Measurements from ENCODE around the gene PSMA5. TPM values are rescaled to one million over a fixed set of nuclear protein-coding genes. Genes with fewer than 3 reads are reported as not detected.

PSMA5 gene
- total and polyA plus RNA-seq, 10 of the 15 experiments (the other 5 are each of a cell fraction or from before 2014, with no cell fraction given): 58.7 to 271 (median 187) TPM

DNA sequence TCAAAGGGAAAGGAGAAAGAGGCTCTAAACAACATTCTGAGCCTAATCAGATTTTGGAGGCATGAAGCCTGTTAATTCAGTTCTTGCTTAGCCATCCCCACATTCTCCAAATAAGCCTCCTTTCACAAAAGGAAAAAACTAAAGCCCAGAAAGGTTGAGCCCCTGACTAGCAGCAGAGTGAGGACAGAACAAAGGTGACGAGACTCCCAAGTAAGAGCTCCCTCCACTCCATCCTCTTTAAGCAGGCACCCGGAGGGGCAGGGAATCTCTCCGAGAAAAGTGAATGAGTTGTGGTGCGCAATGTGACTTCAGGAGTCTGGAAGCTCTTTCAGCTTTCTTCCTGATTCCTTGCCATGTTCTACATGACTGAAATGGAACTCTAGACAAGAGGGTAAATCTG, 76.1 kb downstream of the PSMA5 start:
- H3K4me2 ChIP-seq (ENCODE audit: control insufficient read depth, insufficient read depth): no peak overlapping the region
- H3K9ac ChIP-seq (ENCODE audit: control insufficient read depth, insufficient read depth, low read length): no peak overlapping the region
- CTCF ChIA-PET: interaction anchor here (1.0 to 1.2 kb wide), 2 partner anchors 30 to 153 kb away, joined by 3 read pairs; no protein-coding TSS in a partner anchor
- RAD21 ChIA-PET (ENCODE audit: unreplicated experiment): no interaction called here
- TF ChIP-seq SUZ12 (IDR thresholded peaks at IDR 0.05; ENCODE audit: unreplicated experiment) (no peak), DPF2 (IDR thresholded peaks at IDR 0.05) (no peak), CBX5 (IDR thresholded peaks at IDR 0.05; ENCODE audit: low read depth) (no peak), ATF7 (IDR thresholded peaks at IDR 0.05; ENCODE audit: low read depth) (no peak), ZSCAN29 (IDR thresholded peaks at IDR 0.05) (no peak), STAT1 (conservative IDR thresholded peaks at IDR 0.05) (no peak)
- TF ChIP-seq, protein P1, sequence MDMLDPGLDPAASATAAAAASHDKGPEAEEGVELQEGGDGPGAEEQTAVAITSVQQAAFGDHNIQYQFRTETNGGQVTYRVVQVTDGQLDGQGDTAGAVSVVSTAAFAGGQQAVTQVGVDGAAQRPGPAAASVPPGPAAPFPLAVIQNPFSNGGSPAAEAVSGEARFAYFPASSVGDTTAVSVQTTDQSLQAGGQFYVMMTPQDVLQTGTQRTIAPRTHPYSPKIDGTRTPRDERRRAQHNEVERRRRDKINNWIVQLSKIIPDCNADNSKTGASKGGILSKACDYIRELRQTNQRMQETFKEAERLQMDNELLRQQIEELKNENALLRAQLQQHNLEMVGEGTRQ (IDR thresholded peaks at IDR 0.05; ENCODE audit: borderline replicate concordance, low read depth, low read length): no peak
- no TSS peak for BruUV-seq (replicated peaks)
- DNase-seq (ENCODE audit: low read depth, low spot score) (no peak), FAIRE-seq (no peak), ATAC-seq (no peak)
- no peaks in the 10 kb centered on the region for H3K9me3 ChIP-seq (replicated peaks; ENCODE audit: control insufficient read depth, insufficient read depth, low read length)
- peaks cover 0 to 2% of the 10 kb centered on the region in 2 experiments; a peak in 1 of 4 replicates for H3K27me3 ChIP-seq (replicated peaks in 1 of 2; ENCODE audit: control insufficient read depth in 2 of 2, insufficient read depth in 2 of 2, low read length in 1 of 2)
- H3K4me3 ChIP-seq: no peak overlapping the region
- no peaks in the 10 kb centered on the region for H3K4me1 ChIP-seq (ENCODE audit: control insufficient read depth, insufficient read depth, low read length)
- H2AFZ ChIP-seq (ENCODE audit: control insufficient read depth, low read depth, low read length): no peak overlapping the region
- in situ Hi-C loops (cut with MboI) (no loop called here), intact Hi-C loops (cut with micrococcal nuclease; ENCODE audit: unreplicated experiment) (no loop called here)
- no peaks in the 10 kb centered on the region for H3K79me2 ChIP-seq (ENCODE audit: control insufficient read depth, insufficient read depth, low read length)
- SMC1A ChIA-PET (ENCODE audit: uncharacterized antibody, unreplicated experiment): interaction anchor here (1.0 to 1.2 kb wide), 2 partner anchors 13 to 50 kb away, joined by 3 to 5 read pairs; no protein-coding TSS in a partner anchor
- H3K36me3 ChIP-seq (ENCODE audit: control insufficient read depth in 2 of 2, insufficient read depth in 2 of 2, low read length in 1 of 2): no peaks in the 10 kb centered on the region; a peak in 1 of 4 replicates
- no peaks in the 10 kb centered on the region for H4K20me1 ChIP-seq (ENCODE audit: control insufficient read depth, insufficient read depth)
- no peak overlapping the region for H3K27ac ChIP-seq (ENCODE audit: control insufficient read depth, insufficient read depth)
- 71% methylated on average over 4 of the region's 4 CpGs for WGBS (ENCODE audit: insufficient coverage, insufficient replicate concordance, low lambda C conversion rate, missing lambda C conversion rate)
- POLR2A ChIA-PET: interaction anchor here (1.5 kb wide), 1 partner anchor 10 kb away, joined by 3 read pairs; no protein-coding TSS in a partner anchor

Other genes starting within 250 kb of the PSMA5 start
Only the 7 nearest of the 15 such genes appear.
- not detected in 2 replicates for gene MYBPHL, start 119.4 kb downstream of the PSMA5 start, total RNA-seq (2014; rRNA removed)
- not detected in 2 replicates for gene MYBPHL, start 119.4 kb downstream of the PSMA5 start, total RNA-seq (2014; rRNA removed; fragmentation: Illumina TruSeq; extraction: Trizol)
- not detected in 2 replicates for gene MYBPHL, start 119.4 kb downstream of the PSMA5 start, total RNA-seq (2021)
- not detected in 2 replicates for gene MYBPHL, start 119.4 kb downstream of the PSMA5 start, polyA plus RNA-seq (2011; rRNA removed)
- gene MYBPHL, start 119.4 kb downstream of the PSMA5 start, polyA plus RNA-seq (2014; fragmentation: Illumina TruSeq; extraction: Trizol): not detected in 2 replicates
- gene MYBPHL, start 119.4 kb downstream of the PSMA5 start, polyA plus RNA-seq (2014; fragmentation: Nextera tagmentation; extraction: Ambion mirVana): under 1 TPM in 1 of 2 experiments, not detected in 1; 0.16 TPM
- gene MYBPHL, start 119.4 kb downstream of the PSMA5 start, polyA plus RNA-seq (2014; rRNA removed): not detected in 2 replicates
- under 1 TPM; 0.54 to 0.75 TPM for gene MYBPHL, start 119.4 kb downstream of the PSMA5 start, polyA plus RNA-seq (2016; fragmentation: Nextera tagmentation; extraction: Ambion mirVana)
- gene SORT1, start 28.5 kb downstream of the PSMA5 start, total RNA-seq (2014; rRNA removed): 0.27 and 0.28 TPM in 2 replicates
- gene SORT1, start 28.5 kb downstream of the PSMA5 start, total RNA-seq (2014; rRNA removed; fragmentation: Illumina TruSeq; extraction: Trizol): 0.18 and 0.23 TPM in 2 replicates
- 1.2 and 1.4 TPM in 2 replicates for gene SORT1, start 28.5 kb downstream of the PSMA5 start, total RNA-seq (2021)
- gene SORT1, start 28.5 kb downstream of the PSMA5 start, polyA plus RNA-seq (2011; rRNA removed): 0.33 and 0.62 TPM in 2 replicates
- gene SORT1, start 28.5 kb downstream of the PSMA5 start, polyA plus RNA-seq (2014; fragmentation: Illumina TruSeq; extraction: Trizol): 0.16 and 0.59 TPM in 2 replicates
- under 1 TPM; 0.06 to 0.16 TPM for gene SORT1, start 28.5 kb downstream of the PSMA5 start, polyA plus RNA-seq (2014; fragmentation: Nextera tagmentation; extraction: Ambion mirVana)
- 0.39 and 0.42 TPM in 2 replicates for gene SORT1, start 28.5 kb downstream of the PSMA5 start, polyA plus RNA-seq (2014; rRNA removed)
- gene SORT1, start 28.5 kb downstream of the PSMA5 start, polyA plus RNA-seq (2016; fragmentation: Nextera tagmentation; extraction: Ambion mirVana): 1 to 10 TPM in 1 of 2 experiments, not detected in 1; 1.9 TPM
- not detected in 2 replicates for gene SYPL2, start 40.1 kb upstream of the PSMA5 start, total RNA-seq (2014; rRNA removed)
- 0.04 TPM in 1 of 2 replicates, not detected in the other for gene SYPL2, start 40.1 kb upstream of the PSMA5 start, total RNA-seq (2014; rRNA removed; fragmentation: Illumina TruSeq; extraction: Trizol)
- 0.08 TPM in 1 of 2 replicates, not detected in the other for gene SYPL2, start 40.1 kb upstream of the PSMA5 start, total RNA-seq (2021)
- gene SYPL2, start 40.1 kb upstream of the PSMA5 start, polyA plus RNA-seq (2011; rRNA removed): 0.04 and 0.11 TPM in 2 replicates
- gene SYPL2, start 40.1 kb upstream of the PSMA5 start, polyA plus RNA-seq (2014; fragmentation: Illumina TruSeq; extraction: Trizol): 0.06 and 0.08 TPM in 2 replicates
- gene SYPL2, start 40.1 kb upstream of the PSMA5 start, polyA plus RNA-seq (2014; fragmentation: Nextera tagmentation; extraction: Ambion mirVana): under 1 TPM in 1 of 2 experiments, not detected in 1; 0.05 TPM
- 0.03 and 0.09 TPM in 2 replicates for gene SYPL2, start 40.1 kb upstream of the PSMA5 start, polyA plus RNA-seq (2014; rRNA removed)
- gene SYPL2, start 40.1 kb upstream of the PSMA5 start, polyA plus RNA-seq (2016; fragmentation: Nextera tagmentation; extraction: Ambion mirVana): under 1 TPM in 1 of 2 experiments, not detected in 1; 0.04 TPM
- gene ATXN7L2, start 57.5 kb upstream of the PSMA5 start, total RNA-seq (2014; rRNA removed): 5.0 and 5.5 TPM in 2 replicates
- gene ATXN7L2, start 57.5 kb upstream of the PSMA5 start, total RNA-seq (2014; rRNA removed; fragmentation: Illumina TruSeq; extraction: Trizol): 2.8 TPM in 2 replicates
- 7.4 and 8.3 TPM in 2 replicates for gene ATXN7L2, start 57.5 kb upstream of the PSMA5 start, total RNA-seq (2021)
- 2.0 and 4.4 TPM in 2 replicates for gene ATXN7L2, start 57.5 kb upstream of the PSMA5 start, polyA plus RNA-seq (2011; rRNA removed)
- gene ATXN7L2, start 57.5 kb upstream of the PSMA5 start, polyA plus RNA-seq (2014; fragmentation: Illumina TruSeq; extraction: Trizol): 1.4 and 3.3 TPM in 2 replicates
- under 1 TPM; 0.27 to 0.80 TPM for gene ATXN7L2, start 57.5 kb upstream of the PSMA5 start, polyA plus RNA-seq (2014; fragmentation: Nextera tagmentation; extraction: Ambion mirVana)
- 6.2 and 7.4 TPM in 2 replicates for gene ATXN7L2, start 57.5 kb upstream of the PSMA5 start, polyA plus RNA-seq (2014; rRNA removed)
- 1 to 10 TPM; 5.8 to 7.3 TPM for gene ATXN7L2, start 57.5 kb upstream of the PSMA5 start, polyA plus RNA-seq (2016; fragmentation: Nextera tagmentation; extraction: Ambion mirVana)
- 3.3 TPM in 2 replicates for gene CYB561D1, start 67.6 kb upstream of the PSMA5 start, total RNA-seq (2014; rRNA removed)
- 2.5 and 3.2 TPM in 2 replicates for gene CYB561D1, start 67.6 kb upstream of the PSMA5 start, total RNA-seq (2014; rRNA removed; fragmentation: Illumina TruSeq; extraction: Trizol)
- 5.9 and 6.2 TPM in 2 replicates for gene CYB561D1, start 67.6 kb upstream of the PSMA5 start, total RNA-seq (2021)
- gene CYB561D1, start 67.6 kb upstream of the PSMA5 start, polyA plus RNA-seq (2011; rRNA removed): 7.5 and 9.0 TPM in 2 replicates
- 3.4 and 3.7 TPM in 2 replicates for gene CYB561D1, start 67.6 kb upstream of the PSMA5 start, polyA plus RNA-seq (2014; fragmentation: Illumina TruSeq; extraction: Trizol)
- 1 to 10 TPM in 1 of 2 experiments, under 1 TPM in 1; 0.68 to 1.0 TPM for gene CYB561D1, start 67.6 kb upstream of the PSMA5 start, polyA plus RNA-seq (2014; fragmentation: Nextera tagmentation; extraction: Ambion mirVana)
- 5.0 and 5.5 TPM in 2 replicates for gene CYB561D1, start 67.6 kb upstream of the PSMA5 start, polyA plus RNA-seq (2014; rRNA removed)
- 1 to 10 TPM; 3.2 to 3.3 TPM for gene CYB561D1, start 67.6 kb upstream of the PSMA5 start, polyA plus RNA-seq (2016; fragmentation: Nextera tagmentation; extraction: Ambion mirVana)
- gene AMIGO1, start 83.3 kb upstream of the PSMA5 start, total RNA-seq (2014; rRNA removed): 0.06 and 0.22 TPM in 2 replicates
- gene AMIGO1, start 83.3 kb upstream of the PSMA5 start, total RNA-seq (2014; rRNA removed; fragmentation: Illumina TruSeq; extraction: Trizol): 0.04 and 0.09 TPM in 2 replicates
- 0.27 and 0.28 TPM in 2 replicates for gene AMIGO1, start 83.3 kb upstream of the PSMA5 start, total RNA-seq (2021)
- gene AMIGO1, start 83.3 kb upstream of the PSMA5 start, polyA plus RNA-seq (2011; rRNA removed): 0.08 and 0.10 TPM in 2 replicates
- 0.07 and 0.11 TPM in 2 replicates for gene AMIGO1, start 83.3 kb upstream of the PSMA5 start, polyA plus RNA-seq (2014; fragmentation: Illumina TruSeq; extraction: Trizol)
- gene AMIGO1, start 83.3 kb upstream of the PSMA5 start, polyA plus RNA-seq (2014; fragmentation: Nextera tagmentation; extraction: Ambion mirVana): under 1 TPM; 0.02 to 0.11 TPM
- gene AMIGO1, start 83.3 kb upstream of the PSMA5 start, polyA plus RNA-seq (2014; rRNA removed): 0.11 TPM in 1 of 2 replicates, not detected in the other
- under 1 TPM; 0.08 to 0.26 TPM for gene AMIGO1, start 83.3 kb upstream of the PSMA5 start, polyA plus RNA-seq (2016; fragmentation: Nextera tagmentation; extraction: Ambion mirVana)
- gene GPR61, start 113.4 kb upstream of the PSMA5 start, total RNA-seq (2014; rRNA removed): 0.44 TPM in 1 of 2 replicates, not detected in the other
- 0.31 and 0.32 TPM in 2 replicates for gene GPR61, start 113.4 kb upstream of the PSMA5 start, total RNA-seq (2014; rRNA removed; fragmentation: Illumina TruSeq; extraction: Trizol)
- 0.38 TPM in 1 of 2 replicates, not detected in the other for gene GPR61, start 113.4 kb upstream of the PSMA5 start, total RNA-seq (2021)
- 0.23 and 0.53 TPM in 2 replicates for gene GPR61, start 113.4 kb upstream of the PSMA5 start, polyA plus RNA-seq (2011; rRNA removed)
- 0.21 TPM in 1 of 2 replicates, not detected in the other for gene GPR61, start 113.4 kb upstream of the PSMA5 start, polyA plus RNA-seq (2014; fragmentation: Illumina TruSeq; extraction: Trizol)
- gene GPR61, start 113.4 kb upstream of the PSMA5 start, polyA plus RNA-seq (2014; fragmentation: Nextera tagmentation; extraction: Ambion mirVana): 1 to 10 TPM in 1 of 2 experiments, under 1 TPM in 1; 0.19 to 1.1 TPM
- gene GPR61, start 113.4 kb upstream of the PSMA5 start, polyA plus RNA-seq (2014; rRNA removed): not detected in 2 replicates
- gene GPR61, start 113.4 kb upstream of the PSMA5 start, polyA plus RNA-seq (2016; fragmentation: Nextera tagmentation; extraction: Ambion mirVana): under 1 TPM; 0.47 to 0.84 TPM